Measurements from ENCODE around the gene IDI1. TPM values are rescaled to one million over a fixed set of nuclear protein-coding genes. Genes with fewer than 3 reads are reported as not detected.

IDI1 gene
- total and polyA plus RNA-seq, 2 donors (not counting 1 experiment from before 2014, with no cell fraction given), result 59.8 to 167 TPM

GRCh38 chr10:994836-995558, 53.9 kb downstream of the IDI1 start:
- H2AFZ ChIP-seq (ENCODE audit: insufficient read depth, low read depth, low read length, poor library complexity, severe bottlenecking), result no peak overlapping the region
- no peaks in the 10 kb centered on the region for H3K27me3 ChIP-seq (replicated peaks in 1 of 4; ENCODE audit: control extremely low read depth in 1 of 4, control insufficient read depth in 3 of 4, insufficient read depth in 4 of 4, low read length in 3 of 4)
- no peak overlapping the region for H3K27ac ChIP-seq (ENCODE audit: low read length in 2 of 2)
- H3K9ac ChIP-seq (ENCODE audit: low read length), result no peak overlapping the region
- 98% methylated on average over 6 of the region's 6 CpGs for WGBS (ENCODE audit: insufficient coverage)
- H3K4me3 ChIP-seq (ENCODE audit: control extremely low read depth in 1 of 5, extremely low read depth in 1 of 5, insufficient read depth in 1 of 5, low read depth in 2 of 5, low read length in 4 of 5), result no peak overlapping the region
- peaks cover 17% of the 10 kb centered on the region for H3K4me1 Mint-ChIP-seq
- no peak overlapping the region for H3K4me3 Mint-ChIP-seq
- no peaks in the 10 kb centered on the region for H3K27me3 Mint-ChIP-seq
- TF ChIP-seq CTCF (IDR thresholded peaks at IDR 0.05) (no peak), EZH2 (IDR thresholded peaks at IDR 0.05; ENCODE audit: borderline replicate concordance, insufficient read depth, low read depth, low read length, poor library complexity, severe bottlenecking) (no peak)
- DNase-seq (no peak), ATAC-seq (ENCODE audit: low read depth) (no peak)
- peaks cover 56% of the 10 kb centered on the region for H3K79me2 ChIP-seq (ENCODE audit: control insufficient read depth, insufficient read depth, low read length)
- no peak overlapping the region for H3K27ac Mint-ChIP-seq
- POLR2A ChIA-PET, result no interaction called here
- H3K9me3 Mint-ChIP-seq (ENCODE audit: insufficient read depth), result no peaks in the 10 kb centered on the region
- H4K20me1 ChIP-seq (ENCODE audit: control insufficient read depth, insufficient read depth, low read length, poor library complexity, severe bottlenecking), result peaks cover 35% of the 10 kb centered on the region
- intact Hi-C loops (cut with micrococcal nuclease), result no loop called here
- H3K9me3 ChIP-seq (ENCODE audit: control extremely low read depth in 1 of 3, control insufficient read depth in 2 of 3, insufficient read depth in 1 of 3, low read length in 2 of 3), result no peaks in the 10 kb centered on the region
- H3K36me3 ChIP-seq (replicated peaks in 1 of 2; ENCODE audit: control extremely low read depth in 1 of 2, control insufficient read depth in 1 of 2, extremely low read depth in 1 of 2, insufficient read depth in 2 of 2, low read length in 1 of 2), result peaks cover 6 to 60% of the 10 kb centered on the region in 2 experiments
- CTCF ChIA-PET, result no interaction called here
- no peak overlapping the region for H3K4me2 ChIP-seq (replicated peaks; ENCODE audit: low read depth, low read length, poor library complexity, severe bottlenecking)
- H3K4me1 ChIP-seq (ENCODE audit: control insufficient read depth in 2 of 2, insufficient read depth in 2 of 2, low read length in 2 of 2), result peaks cover under 1 to 6% of the 10 kb centered on the region in 2 donors

DNA sequence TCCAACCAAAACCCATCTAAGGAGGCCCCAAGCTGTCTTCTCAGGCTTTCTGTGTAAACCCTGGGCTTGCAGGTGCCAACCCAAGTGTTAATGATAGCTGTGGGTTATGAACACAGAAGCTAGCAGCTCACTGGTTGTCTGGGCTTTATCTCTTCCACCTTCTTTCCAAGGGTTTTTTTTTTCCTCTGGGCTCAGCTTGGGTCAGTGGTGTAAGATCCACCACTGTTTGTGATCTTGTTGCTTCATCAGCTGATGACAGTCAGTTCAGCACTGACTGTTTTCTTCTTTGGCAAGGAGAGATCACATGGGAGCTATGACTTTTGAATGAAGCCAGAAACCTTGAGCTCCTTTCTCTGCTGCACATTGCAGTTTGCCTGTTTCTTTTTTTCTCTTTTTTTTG, 56.0 kb downstream of the IDI1 start:
- H3K27ac ChIP-seq (ENCODE audit: low read length in 2 of 2), result peak overlapping the region in 1 of 2 donors; percentile 43
- H2AFZ ChIP-seq (ENCODE audit: insufficient read depth, low read depth, low read length, poor library complexity, severe bottlenecking), result no peak overlapping the region
- H3K27ac Mint-ChIP-seq, result no peak overlapping the region
- TF ChIP-seq EZH2 (IDR thresholded peaks at IDR 0.05; ENCODE audit: borderline replicate concordance, insufficient read depth, low read depth, low read length, poor library complexity, severe bottlenecking) (no peak), CTCF (IDR thresholded peaks at IDR 0.05) (no peak)
- H3K79me2 ChIP-seq (ENCODE audit: control insufficient read depth, insufficient read depth, low read length), result peaks cover 72% of the 10 kb centered on the region
- ChIA-PET POLR2A (no interaction called here), CTCF (interaction anchor here (1.0 kb wide), 1 partner anchor 57 kb away, joined by 3 read pairs; the partner anchor contains the start of gene IDI1)
- no peak overlapping the region for H3K4me3 Mint-ChIP-seq
- peaks cover 6 to 46% of the 10 kb centered on the region in 2 experiments for H3K36me3 ChIP-seq (replicated peaks in 1 of 2; ENCODE audit: control extremely low read depth in 1 of 2, control insufficient read depth in 1 of 2, extremely low read depth in 1 of 2, insufficient read depth in 2 of 2, low read length in 1 of 2)
- H3K27me3 Mint-ChIP-seq, result no peaks in the 10 kb centered on the region
- H3K4me3 ChIP-seq (ENCODE audit: control extremely low read depth in 1 of 5, extremely low read depth in 1 of 5, insufficient read depth in 1 of 5, low read depth in 2 of 5, low read length in 4 of 5), result no peak overlapping the region
- H3K4me1 ChIP-seq (ENCODE audit: control insufficient read depth in 2 of 2, insufficient read depth in 2 of 2, low read length in 2 of 2), result peaks cover 13 to 22% of the 10 kb centered on the region in 2 donors
- DNase-seq (no peak), ATAC-seq (ENCODE audit: low read depth) (no peak)
- H3K9me3 ChIP-seq (ENCODE audit: control extremely low read depth in 1 of 3, control insufficient read depth in 2 of 3, insufficient read depth in 1 of 3, low read length in 2 of 3), result no peaks in the 10 kb centered on the region
- H3K27me3 ChIP-seq (replicated peaks in 1 of 4; ENCODE audit: control extremely low read depth in 1 of 4, control insufficient read depth in 3 of 4, insufficient read depth in 4 of 4, low read length in 3 of 4), result no peaks in the 10 kb centered on the region
- peaks cover 33% of the 10 kb centered on the region for H3K4me1 Mint-ChIP-seq
- no peaks in the 10 kb centered on the region for H3K9me3 Mint-ChIP-seq (ENCODE audit: insufficient read depth)
- intact Hi-C loops (cut with micrococcal nuclease), result no loop called here
- H3K9ac ChIP-seq (ENCODE audit: low read length), result no peak overlapping the region
- H4K20me1 ChIP-seq (ENCODE audit: control insufficient read depth, insufficient read depth, low read length, poor library complexity, severe bottlenecking), result peaks cover 52% of the 10 kb centered on the region
- no peak overlapping the region for H3K4me2 ChIP-seq (replicated peaks; ENCODE audit: low read depth, low read length, poor library complexity, severe bottlenecking)
